ENCODE results near the gene PCAT6.

PCAT6 gene

DNA sequence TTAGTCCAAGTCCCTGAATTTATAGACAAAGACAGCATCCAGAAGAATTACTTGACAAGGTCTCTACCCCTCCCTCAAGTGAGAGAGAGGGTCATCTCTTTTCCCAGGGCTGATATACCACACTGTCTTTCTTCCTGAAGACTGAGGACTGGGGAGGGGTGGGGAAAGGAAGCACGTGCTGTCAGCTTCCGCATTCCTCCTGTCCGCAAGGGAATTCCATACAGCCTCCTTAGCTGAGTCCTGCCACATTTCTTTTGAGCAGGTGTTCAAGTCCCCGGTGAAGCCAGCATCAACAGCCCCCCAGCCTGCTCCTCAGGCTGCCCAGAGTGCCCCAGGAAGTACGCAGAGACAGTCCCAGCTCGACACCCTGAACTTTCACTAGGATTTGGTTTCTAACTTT, 34.2 kb downstream of the PCAT6 start:
- TF ChIP-seq, protein P1, sequence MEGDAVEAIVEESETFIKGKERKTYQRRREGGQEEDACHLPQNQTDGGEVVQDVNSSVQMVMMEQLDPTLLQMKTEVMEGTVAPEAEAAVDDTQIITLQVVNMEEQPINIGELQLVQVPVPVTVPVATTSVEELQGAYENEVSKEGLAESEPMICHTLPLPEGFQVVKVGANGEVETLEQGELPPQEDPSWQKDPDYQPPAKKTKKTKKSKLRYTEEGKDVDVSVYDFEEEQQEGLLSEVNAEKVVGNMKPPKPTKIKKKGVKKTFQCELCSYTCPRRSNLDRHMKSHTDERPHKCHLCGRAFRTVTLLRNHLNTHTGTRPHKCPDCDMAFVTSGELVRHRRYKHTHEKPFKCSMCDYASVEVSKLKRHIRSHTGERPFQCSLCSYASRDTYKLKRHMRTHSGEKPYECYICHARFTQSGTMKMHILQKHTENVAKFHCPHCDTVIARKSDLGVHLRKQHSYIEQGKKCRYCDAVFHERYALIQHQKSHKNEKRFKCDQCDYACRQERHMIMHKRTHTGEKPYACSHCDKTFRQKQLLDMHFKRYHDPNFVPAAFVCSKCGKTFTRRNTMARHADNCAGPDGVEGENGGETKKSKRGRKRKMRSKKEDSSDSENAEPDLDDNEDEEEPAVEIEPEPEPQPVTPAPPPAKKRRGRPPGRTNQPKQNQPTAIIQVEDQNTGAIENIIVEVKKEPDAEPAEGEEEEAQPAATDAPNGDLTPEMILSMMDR (IDR thresholded peaks at IDR 0.05; ENCODE audit: unreplicated experiment in 3 of 3): no peak
- Mint-ChIP-seq H3K27me3 (ENCODE audit: low read depth) (peaks cover 10% of the 10 kb centered on the region), H3K4me3 (no peak overlapping the region), H3K4me1 (no peaks in the 10 kb centered on the region), H3K27ac (no peak overlapping the region), H3K9me3 (no peaks in the 10 kb centered on the region), H3K36me3 (ENCODE audit: low read depth) (no peaks in the 10 kb centered on the region)

DNA sequence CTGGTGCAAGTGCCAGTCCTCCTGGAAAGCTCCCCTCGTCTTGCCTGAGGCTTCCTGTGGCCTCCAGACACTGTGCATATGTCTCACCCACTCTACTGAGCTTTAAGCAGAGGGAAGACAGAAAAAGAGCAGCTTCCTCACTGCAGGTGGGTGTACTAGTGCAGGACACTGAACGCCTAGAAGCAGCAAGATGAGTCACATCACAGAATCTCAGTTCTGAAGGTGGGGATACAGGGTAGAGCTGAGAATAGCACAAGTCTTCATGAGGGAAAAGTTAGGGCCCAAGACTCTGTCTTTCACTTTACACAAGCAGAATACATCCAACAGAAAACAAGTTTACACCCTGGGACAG, 37.4 kb downstream of the PCAT6 start:
- no peaks in the 10 kb centered on the region for H3K9me3 Mint-ChIP-seq
- H3K27me3 Mint-ChIP-seq (ENCODE audit: low read depth): peaks cover 10% of the 10 kb centered on the region
- H3K4me3 Mint-ChIP-seq: no peak overlapping the region
- H3K36me3 Mint-ChIP-seq (ENCODE audit: low read depth): no peaks in the 10 kb centered on the region
- H3K27ac Mint-ChIP-seq: no peak overlapping the region
- H3K4me1 Mint-ChIP-seq: no peaks in the 10 kb centered on the region
- TF ChIP-seq, protein P1 (IDR thresholded peaks at IDR 0.05; ENCODE audit: unreplicated experiment in 3 of 3): no peak

DNA sequence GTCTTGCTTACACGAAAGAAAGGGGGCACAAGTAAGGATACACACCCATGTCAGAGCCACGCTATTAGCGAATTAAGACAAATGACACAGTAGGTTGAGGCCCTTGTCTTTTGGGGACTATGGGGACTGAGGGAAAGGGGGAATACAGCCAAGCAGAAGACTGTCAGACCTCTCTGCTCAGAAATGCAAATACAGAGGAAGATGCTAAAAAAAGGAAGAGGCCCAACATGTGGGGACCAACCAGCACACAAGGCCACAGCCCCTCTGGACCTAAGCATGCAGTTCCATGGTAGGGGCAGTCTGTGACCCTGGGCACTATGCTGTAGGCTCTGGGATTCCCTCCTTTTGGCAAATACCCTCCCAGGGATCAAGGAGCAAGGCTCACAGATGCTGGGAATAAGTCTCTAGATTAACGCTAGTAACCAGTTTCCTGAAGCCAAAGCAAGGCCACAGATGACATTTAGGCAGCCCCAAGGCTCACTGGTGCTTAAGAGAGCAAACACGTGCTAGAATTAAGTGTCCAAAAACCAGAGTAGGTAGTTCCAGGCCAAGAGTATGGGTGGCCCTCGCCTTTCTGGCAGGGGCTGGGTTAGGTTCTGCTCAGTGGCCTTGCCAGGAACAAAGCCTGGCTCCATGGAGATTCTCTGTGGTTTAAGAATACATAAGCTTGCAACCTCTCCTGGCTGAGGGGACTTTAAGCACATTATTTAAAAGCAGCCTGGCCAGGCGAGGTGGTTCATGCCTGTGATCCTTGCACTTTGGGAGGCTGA, 40.0 kb downstream of the PCAT6 start:
- Mint-ChIP-seq H3K27ac (no peak overlapping the region), H3K9me3 (no peaks in the 10 kb centered on the region)

DNA sequence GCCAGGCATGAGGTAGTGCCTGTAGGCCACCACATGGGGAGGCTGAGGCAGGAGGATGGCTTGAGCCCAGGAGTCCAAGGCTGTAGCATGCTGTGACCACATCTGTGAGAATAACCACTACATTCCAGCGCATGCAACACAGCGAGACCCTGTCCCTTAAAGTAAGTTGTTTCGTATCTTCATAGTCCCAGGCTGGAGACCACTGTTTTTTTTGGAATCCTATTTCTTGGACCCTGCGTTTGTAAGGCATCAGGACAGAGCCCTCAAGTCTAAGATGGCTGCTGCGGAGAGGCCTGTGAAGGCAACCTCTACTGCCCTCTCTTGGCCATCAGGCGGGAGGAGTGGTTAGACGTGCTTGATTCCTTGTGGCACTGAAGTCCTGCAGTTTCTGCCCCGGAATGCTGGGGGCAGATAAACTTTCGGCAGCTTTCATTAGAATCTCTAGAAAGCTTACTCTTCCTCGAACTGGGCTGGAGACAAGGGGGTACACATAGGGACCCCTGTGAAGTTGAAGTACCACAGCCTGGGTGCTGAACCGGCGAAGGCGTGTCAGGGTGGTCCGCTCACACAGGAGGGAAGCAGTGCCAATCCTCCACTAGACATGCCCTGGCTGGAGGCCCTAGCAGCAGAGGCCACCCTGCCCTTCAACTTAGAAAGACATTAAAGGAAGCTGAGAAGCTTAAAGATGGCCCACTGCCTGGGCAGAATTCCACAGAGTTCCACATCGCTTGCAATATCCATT, 41.6 kb downstream of the PCAT6 start:
- TF ChIP-seq, protein P1 (IDR thresholded peaks at IDR 0.05; ENCODE audit: unreplicated experiment in 3 of 3): peak; percentile 27 to 47 (median 42)
- Mint-ChIP-seq H3K9me3 (no peaks in the 10 kb centered on the region), H3K4me3 (no peak overlapping the region), H3K36me3 (ENCODE audit: low read depth) (peaks cover 14% of the 10 kb centered on the region), H3K4me1 (peaks cover 4% of the 10 kb centered on the region), H3K27me3 (ENCODE audit: low read depth) (no peaks in the 10 kb centered on the region), H3K27ac (no peak overlapping the region)

More for the DNA sequence above, 40.0 kb downstream of the PCAT6 start:
- H3K36me3 Mint-ChIP-seq (ENCODE audit: low read depth): peaks cover 3% of the 10 kb centered on the region
- H3K4me1 Mint-ChIP-seq: no peaks in the 10 kb centered on the region
- H3K4me3 Mint-ChIP-seq: no peak overlapping the region
- TF ChIP-seq, protein P1 (IDR thresholded peaks at IDR 0.05; ENCODE audit: unreplicated experiment in 3 of 3): no peak
- peaks cover 3% of the 10 kb centered on the region for H3K27me3 Mint-ChIP-seq (ENCODE audit: low read depth)

DNA sequence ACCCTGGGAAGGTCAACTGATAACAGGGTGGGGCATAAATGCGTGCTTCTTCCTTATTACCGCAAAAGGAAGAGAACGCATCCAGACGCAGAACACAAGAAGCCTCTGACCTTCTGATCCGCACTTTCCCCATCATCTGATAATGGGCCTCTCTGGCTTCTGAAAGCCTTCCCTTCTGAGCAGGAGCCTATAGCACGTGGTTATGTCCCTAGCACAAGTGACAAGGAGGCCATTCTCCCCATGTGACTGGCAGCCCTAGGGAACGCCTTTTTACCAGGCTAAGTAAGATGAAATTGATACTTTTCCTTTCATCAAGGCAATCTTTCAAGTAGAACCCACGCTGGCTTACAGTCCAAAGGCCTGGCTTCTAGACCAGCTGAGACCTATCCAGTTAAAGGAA, 44.0 kb downstream of the PCAT6 start:
- H3K9me3 Mint-ChIP-seq: no peaks in the 10 kb centered on the region
- H3K4me1 Mint-ChIP-seq: peaks cover 22% of the 10 kb centered on the region
- no peak overlapping the region for H3K27ac Mint-ChIP-seq
- TF ChIP-seq, protein P1 (IDR thresholded peaks at IDR 0.05; ENCODE audit: unreplicated experiment in 3 of 3): no peak
- H3K27me3 Mint-ChIP-seq (ENCODE audit: low read depth): no peaks in the 10 kb centered on the region
- peaks cover 20% of the 10 kb centered on the region for H3K36me3 Mint-ChIP-seq (ENCODE audit: low read depth)
- H3K4me3 Mint-ChIP-seq: no peak overlapping the region
